ENCODE data around the gene DENND4B. TPM values are rescaled to one million over a fixed set of nuclear protein-coding genes. Genes with fewer than 3 reads are reported as not detected.
A peak's percentile ranks its signal among the peaks of the same experiment; 100 is the strongest.

The DENND4B gene
- total and polyA plus RNA-seq, 2 experiments from 2014 or later = 15.4 to 22.3 TPM

DNA sequence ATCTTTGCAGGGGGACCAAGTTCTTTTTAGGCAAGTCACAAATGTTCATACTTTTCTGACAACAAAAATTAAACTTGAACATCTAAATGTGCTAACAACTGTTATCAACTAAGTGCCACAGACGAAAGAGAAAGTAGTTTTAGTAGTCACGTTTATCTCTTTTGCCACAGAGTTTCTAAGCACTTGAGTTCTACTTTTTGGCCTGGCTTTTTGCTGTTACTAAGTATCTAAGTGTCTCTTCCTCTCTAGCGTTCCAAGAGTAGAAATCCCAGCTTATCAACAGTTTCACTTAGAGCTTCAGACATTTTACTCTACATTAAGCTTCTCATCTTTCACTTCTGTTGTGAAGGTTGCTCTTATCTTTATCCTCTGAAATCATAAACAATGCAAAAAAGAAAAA lies 58.0 kb downstream of the DENND4B start:
- DNase-seq (ENCODE audit: low spot score) = no peak
- Histone ChIP-seq H3K4me1 (ENCODE audit: insufficient read depth) (peaks cover 3% of the 10 kb centered on the region), H3K4me2 (peak overlapping the region; percentile 34), H3K27me3 (no peaks in the 10 kb centered on the region), H2AFZ (no peak overlapping the region), H3K27ac (peak overlapping the region; percentile 34), H3K4me3 (no peak overlapping the region), H3K9me3 (ENCODE audit: low read depth) (no peaks in the 10 kb centered on the region), H3K36me3 (replicated peaks; ENCODE audit: insufficient read depth, low read depth) (no peaks in the 10 kb centered on the region), H4K20me1 (ENCODE audit: insufficient read depth, poor library complexity, severe bottlenecking) (peaks cover 54% of the 10 kb centered on the region), H3K9me2 (replicated peaks; ENCODE audit: insufficient read depth) (no peaks in the 10 kb centered on the region), H3K79me2 (peaks cover 96% of the 10 kb centered on the region)
- WGBS (ENCODE audit: low lambda C conversion rate, missing lambda C conversion rate) = 43% methylated on average over 3 of the region's 3 CpGs
- TF ChIP-seq EZH2 (IDR thresholded peaks at IDR 0.05; ENCODE audit: borderline replicate concordance) = no peak
- no peak for TF ChIP-seq EZH2phosphoT487 (IDR thresholded peaks at IDR 0.05; ENCODE audit: low read depth, severe bottlenecking, unreplicated experiment)
- TF ChIP-seq, protein P1, sequence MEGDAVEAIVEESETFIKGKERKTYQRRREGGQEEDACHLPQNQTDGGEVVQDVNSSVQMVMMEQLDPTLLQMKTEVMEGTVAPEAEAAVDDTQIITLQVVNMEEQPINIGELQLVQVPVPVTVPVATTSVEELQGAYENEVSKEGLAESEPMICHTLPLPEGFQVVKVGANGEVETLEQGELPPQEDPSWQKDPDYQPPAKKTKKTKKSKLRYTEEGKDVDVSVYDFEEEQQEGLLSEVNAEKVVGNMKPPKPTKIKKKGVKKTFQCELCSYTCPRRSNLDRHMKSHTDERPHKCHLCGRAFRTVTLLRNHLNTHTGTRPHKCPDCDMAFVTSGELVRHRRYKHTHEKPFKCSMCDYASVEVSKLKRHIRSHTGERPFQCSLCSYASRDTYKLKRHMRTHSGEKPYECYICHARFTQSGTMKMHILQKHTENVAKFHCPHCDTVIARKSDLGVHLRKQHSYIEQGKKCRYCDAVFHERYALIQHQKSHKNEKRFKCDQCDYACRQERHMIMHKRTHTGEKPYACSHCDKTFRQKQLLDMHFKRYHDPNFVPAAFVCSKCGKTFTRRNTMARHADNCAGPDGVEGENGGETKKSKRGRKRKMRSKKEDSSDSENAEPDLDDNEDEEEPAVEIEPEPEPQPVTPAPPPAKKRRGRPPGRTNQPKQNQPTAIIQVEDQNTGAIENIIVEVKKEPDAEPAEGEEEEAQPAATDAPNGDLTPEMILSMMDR (IDR thresholded peaks at IDR 0.05; ENCODE audit: poor library complexity) = no peak

DNA sequence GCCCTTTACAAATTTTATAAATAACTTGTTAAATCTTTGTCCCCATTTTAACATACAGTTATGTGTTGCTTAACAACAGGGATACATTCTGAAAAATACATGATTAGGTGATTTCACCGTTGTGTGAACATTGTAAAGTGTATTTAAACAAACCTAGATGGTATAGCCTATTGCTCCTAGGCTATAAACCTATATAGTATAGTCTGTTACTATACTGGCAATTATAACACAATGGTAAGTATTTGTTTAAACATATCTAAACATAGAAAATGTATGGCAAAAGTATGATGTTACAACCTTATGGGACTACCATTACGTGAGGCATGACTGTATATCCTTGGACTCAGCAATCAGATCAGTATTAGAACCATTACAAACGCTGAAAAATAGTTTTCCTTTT lies 60.4 kb downstream of the DENND4B start:
- 75% methylated on average over 3 of the region's 3 CpGs for WGBS (ENCODE audit: low lambda C conversion rate, missing lambda C conversion rate)
- peaks cover 97% of the 10 kb centered on the region for H3K79me2 ChIP-seq
- peaks cover 8% of the 10 kb centered on the region for H3K4me1 ChIP-seq (ENCODE audit: insufficient read depth)
- no peaks in the 10 kb centered on the region for H3K36me3 ChIP-seq (replicated peaks; ENCODE audit: insufficient read depth, low read depth)
- no peak for DNase-seq (ENCODE audit: low spot score)
- H3K4me3 ChIP-seq = no peak overlapping the region
- H3K27ac ChIP-seq = no peak overlapping the region
- H2AFZ ChIP-seq = no peak overlapping the region
- H3K9me3 ChIP-seq (ENCODE audit: low read depth) = no peaks in the 10 kb centered on the region
- H3K9me2 ChIP-seq (replicated peaks; ENCODE audit: insufficient read depth) = no peaks in the 10 kb centered on the region
- H3K27me3 ChIP-seq = no peaks in the 10 kb centered on the region
- no peak overlapping the region for H3K4me2 ChIP-seq
- TF ChIP-seq, protein P1 (IDR thresholded peaks at IDR 0.05; ENCODE audit: poor library complexity) = no peak
- TF ChIP-seq EZH2 (IDR thresholded peaks at IDR 0.05; ENCODE audit: borderline replicate concordance) = no peak
- TF ChIP-seq EZH2phosphoT487 (IDR thresholded peaks at IDR 0.05; ENCODE audit: low read depth, severe bottlenecking, unreplicated experiment) = no peak
- peaks cover 59% of the 10 kb centered on the region for H4K20me1 ChIP-seq (ENCODE audit: insufficient read depth, poor library complexity, severe bottlenecking)

DNA sequence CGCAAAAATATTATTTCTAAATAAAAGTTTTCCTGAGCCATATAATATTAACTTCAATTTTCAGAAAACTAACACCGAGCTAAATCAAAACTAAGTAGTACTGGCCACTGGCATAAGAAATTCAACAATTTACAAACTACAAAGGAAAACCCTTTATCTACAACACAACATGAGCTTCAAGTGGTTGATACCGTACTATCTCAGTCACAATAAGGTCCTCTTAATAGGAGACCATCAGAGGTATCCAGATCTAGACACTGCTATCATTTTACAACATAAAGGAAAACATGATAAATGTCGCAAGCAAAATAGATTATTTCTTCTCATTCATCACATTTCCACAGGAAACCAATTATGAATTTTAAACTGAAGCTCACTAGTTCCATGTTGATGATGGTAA lies 63.3 kb downstream of the DENND4B start:
- Histone ChIP-seq H3K27me3 (no peaks in the 10 kb centered on the region), H3K4me2 (no peak overlapping the region), H3K9me2 (replicated peaks; ENCODE audit: insufficient read depth) (no peaks in the 10 kb centered on the region), H3K36me3 (replicated peaks; ENCODE audit: insufficient read depth, low read depth) (no peaks in the 10 kb centered on the region), H3K27ac (no peak overlapping the region), H4K20me1 (ENCODE audit: insufficient read depth, poor library complexity, severe bottlenecking) (peaks cover 59% of the 10 kb centered on the region), H2AFZ (no peak overlapping the region), H3K4me1 (ENCODE audit: insufficient read depth) (peaks cover 13% of the 10 kb centered on the region), H3K4me3 (no peak overlapping the region), H3K9me3 (ENCODE audit: low read depth) (no peaks in the 10 kb centered on the region), H3K79me2 (peaks cover 94% of the 10 kb centered on the region)
- no peak for TF ChIP-seq EZH2 (IDR thresholded peaks at IDR 0.05; ENCODE audit: borderline replicate concordance)
- no peak for TF ChIP-seq EZH2phosphoT487 (IDR thresholded peaks at IDR 0.05; ENCODE audit: low read depth, severe bottlenecking, unreplicated experiment)
- TF ChIP-seq, protein P1 (IDR thresholded peaks at IDR 0.05; ENCODE audit: poor library complexity) = no peak
- WGBS (ENCODE audit: low lambda C conversion rate, missing lambda C conversion rate) = 95% methylated on average over 4 of the region's 4 CpGs
- DNase-seq (ENCODE audit: low spot score) = no peak
